Astrocyte of the cerebellum (primary cell): ENCODE measurements around the gene CRABP2.

Source experiments
- DNase-seq: peaks from one replicate; pipeline ENCODE4 v3.0.0-alpha.2; 2011; ENCODE audit warnings: low read depth
- H3K4me3 ChIP-seq: 2 replicates; pipeline ENCODE4 v1.5.1; 2011; ENCODE audit warnings: mild to moderate bottlenecking, low read depth, low read length, moderate library complexity
- in situ Hi-C: cut with HindIII; loops from 2 replicates; pipeline ENCODE4 v1.10.0; 2017; ENCODE audit warnings: low sequenced_read_pairs
- TF ChIP-seq, protein P1 (sequence below): IDR thresholded peaks from 2 replicates; pipeline ENCODE4 v1.5.1; 2012; ENCODE audit warnings: low read length, low read depth, moderate library complexity, mild to moderate bottlenecking; ENCODE audit errors: missing control alignments

Gene CRABP2

DNA sequence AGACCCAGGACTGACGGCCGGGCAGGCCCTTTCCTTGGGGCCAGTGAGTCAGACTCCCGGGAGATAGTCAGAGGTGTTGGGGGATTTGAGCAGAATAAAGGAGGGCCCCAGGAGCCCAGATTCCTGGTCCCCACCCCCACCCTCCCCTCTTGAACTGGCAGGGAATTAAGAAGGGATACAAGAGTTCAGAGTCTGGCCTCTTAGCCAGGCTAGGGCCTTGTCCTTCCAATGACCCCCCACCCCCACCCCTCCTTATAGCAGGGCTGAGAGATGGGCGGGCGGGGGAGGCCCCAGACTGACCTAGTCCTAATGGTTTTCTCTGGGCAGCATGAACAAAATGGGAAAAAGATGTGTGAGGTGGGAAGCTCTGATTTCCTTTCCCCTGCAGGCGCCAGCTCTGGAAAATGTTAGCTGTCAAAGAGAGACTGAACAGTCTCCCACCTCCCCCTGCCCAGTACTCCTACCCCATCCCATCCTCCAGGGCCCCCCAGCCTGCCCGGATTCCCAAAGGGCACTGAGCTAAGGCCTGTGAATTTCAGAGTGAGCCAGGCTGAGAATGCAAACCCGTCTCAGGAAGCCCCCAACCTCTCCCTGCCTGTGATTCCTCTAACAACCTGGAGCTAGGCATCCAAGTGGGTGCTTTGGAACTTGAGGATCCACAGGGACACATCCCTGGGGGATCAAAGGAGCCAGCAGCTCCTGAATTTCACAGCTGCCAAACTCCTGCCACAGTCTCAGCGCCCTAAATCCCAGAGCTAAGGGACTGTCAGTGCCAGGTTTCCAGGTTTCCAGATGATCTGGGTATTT is 5.8 kb upstream of the CRABP2 start:
- H3K4me3 ChIP-seq, result no peak overlapping the region
- TF ChIP-seq, protein P1, sequence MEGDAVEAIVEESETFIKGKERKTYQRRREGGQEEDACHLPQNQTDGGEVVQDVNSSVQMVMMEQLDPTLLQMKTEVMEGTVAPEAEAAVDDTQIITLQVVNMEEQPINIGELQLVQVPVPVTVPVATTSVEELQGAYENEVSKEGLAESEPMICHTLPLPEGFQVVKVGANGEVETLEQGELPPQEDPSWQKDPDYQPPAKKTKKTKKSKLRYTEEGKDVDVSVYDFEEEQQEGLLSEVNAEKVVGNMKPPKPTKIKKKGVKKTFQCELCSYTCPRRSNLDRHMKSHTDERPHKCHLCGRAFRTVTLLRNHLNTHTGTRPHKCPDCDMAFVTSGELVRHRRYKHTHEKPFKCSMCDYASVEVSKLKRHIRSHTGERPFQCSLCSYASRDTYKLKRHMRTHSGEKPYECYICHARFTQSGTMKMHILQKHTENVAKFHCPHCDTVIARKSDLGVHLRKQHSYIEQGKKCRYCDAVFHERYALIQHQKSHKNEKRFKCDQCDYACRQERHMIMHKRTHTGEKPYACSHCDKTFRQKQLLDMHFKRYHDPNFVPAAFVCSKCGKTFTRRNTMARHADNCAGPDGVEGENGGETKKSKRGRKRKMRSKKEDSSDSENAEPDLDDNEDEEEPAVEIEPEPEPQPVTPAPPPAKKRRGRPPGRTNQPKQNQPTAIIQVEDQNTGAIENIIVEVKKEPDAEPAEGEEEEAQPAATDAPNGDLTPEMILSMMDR, result no peak
- in situ Hi-C loops, result no loop called here
- DNase-seq, result no peak

DNA sequence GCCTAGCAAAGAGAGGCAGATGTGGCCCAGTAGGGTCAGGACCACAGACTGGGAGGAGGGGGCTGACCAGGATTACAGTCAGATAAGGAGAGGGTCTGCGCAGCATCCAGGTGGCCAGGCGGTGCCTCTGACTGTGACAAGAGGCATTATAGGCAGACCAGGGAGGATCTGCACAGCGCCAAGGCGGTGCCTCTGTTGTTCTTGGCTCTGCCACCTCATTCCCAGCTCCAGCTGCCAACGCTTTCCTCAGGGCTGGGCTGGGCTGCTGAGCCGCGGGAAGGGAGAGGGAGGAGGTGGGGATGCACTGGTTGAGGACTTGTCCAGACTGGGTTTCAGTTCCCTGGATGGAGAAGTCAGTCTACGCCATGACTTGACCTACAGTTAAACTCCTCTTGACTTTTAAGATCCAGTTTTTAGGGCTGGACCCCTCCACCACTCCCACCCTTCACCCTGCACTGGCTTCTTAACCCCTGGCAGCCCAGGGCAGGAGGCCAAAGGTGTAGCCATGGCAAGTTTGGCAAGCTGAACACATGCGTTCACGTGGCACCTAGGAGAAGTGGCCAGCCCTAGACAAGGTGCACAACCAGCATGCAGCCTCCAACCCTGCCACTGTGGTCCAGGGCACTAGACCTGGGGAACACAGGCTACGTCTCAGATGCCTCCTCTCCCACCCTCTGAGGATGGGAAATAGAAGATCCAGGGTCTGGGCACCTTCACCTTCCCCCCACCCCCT is 4.5 kb upstream of the CRABP2 start:
- TF ChIP-seq, protein P1, result no peak
- no peak for DNase-seq
- in situ Hi-C loops, result no loop called here
- no peak overlapping the region for H3K4me3 ChIP-seq

DNA sequence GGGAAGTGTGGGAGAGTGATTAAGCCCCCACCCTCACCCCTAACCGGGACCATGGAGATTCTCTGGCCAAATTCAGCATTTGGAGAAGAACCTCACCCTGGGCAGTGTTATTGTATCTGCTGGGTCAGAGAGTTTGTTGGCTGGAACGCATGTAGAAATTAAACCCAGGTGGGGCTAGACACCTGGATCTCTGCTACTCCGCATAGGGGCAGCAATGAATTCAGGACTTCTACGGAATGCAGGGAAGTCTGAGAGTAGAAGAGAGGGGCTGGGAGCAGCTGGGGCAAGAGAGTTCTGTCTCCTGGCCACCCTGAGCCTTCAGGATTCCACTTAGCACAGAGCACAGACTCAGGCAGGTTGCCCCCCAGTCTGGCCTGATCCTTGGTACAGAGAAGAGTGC is 3.6 kb upstream of the CRABP2 start:
- H3K4me3 ChIP-seq, result no peak overlapping the region
- in situ Hi-C loops, result no loop called here
- TF ChIP-seq, protein P1, result no peak
- no peak for DNase-seq

DNA sequence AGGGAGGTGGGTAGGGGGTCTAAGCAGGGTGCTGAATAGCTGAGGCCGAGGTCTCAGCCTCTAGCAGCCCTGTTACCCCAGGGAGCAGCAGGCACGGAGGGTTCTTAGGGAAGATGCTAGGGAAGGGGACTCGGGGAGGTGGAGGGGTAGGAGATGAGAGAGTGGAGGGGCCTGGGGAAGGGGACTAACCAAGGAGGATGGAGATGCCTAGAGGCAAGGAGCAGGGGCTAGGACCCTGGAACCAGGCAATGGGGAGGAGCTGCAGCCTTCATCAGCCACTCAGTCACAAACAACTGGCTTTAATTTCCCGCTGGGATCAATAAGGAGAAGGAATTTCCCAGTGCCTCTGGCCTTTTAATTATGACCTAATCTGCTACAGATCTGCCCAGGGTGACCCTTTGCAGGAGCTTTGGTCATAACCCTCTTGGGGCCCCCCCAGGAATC is 2.9 kb upstream of the CRABP2 start:
- TF ChIP-seq, protein P1, result no peak
- in situ Hi-C loops, result no loop called here
- H3K4me3 ChIP-seq, result no peak overlapping the region
- DNase-seq, result no peak

DNA sequence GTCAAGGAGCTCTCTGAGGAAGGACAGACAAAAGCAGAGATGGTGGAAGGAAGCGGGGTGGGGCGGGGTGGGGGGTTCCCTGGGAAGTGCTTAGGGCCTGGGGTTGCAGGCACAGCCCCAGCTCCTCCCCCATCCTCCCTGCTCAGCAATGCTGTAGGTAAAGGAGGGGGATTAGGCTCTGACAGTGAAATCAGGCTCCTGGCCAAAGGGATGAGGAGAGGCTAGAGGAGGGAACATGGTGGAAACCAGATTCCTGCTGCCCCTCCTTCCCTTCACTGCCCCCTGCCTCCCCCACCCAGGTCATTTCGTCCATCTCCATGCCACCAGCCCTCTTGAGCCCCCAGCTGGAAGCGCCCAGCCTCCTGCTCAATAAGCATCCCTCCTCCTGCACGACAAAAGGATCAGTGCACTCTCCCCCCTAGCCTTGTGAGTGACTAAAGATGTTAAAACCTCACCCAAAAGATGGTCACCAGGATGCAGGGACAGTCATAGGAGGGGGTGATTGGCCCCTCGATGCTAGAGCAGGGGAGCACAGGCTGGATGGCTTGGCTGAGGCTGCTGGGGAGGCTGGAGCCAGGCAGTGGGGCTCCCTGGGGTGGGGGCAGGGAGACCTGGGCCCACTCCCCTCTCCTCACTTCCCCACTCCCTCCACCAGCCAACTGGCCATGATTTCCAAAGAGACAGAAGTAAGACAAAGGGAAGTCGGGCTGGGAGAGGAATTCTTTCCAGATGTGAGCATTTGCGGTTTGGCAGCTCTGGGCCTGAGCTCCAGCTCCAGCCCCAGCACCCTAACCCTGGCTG is 2.2 kb upstream of the CRABP2 start:
- H3K4me3 ChIP-seq, result no peak overlapping the region
- in situ Hi-C loops, result no loop called here
- no peak for DNase-seq
- TF ChIP-seq, protein P1, result no peak

DNA sequence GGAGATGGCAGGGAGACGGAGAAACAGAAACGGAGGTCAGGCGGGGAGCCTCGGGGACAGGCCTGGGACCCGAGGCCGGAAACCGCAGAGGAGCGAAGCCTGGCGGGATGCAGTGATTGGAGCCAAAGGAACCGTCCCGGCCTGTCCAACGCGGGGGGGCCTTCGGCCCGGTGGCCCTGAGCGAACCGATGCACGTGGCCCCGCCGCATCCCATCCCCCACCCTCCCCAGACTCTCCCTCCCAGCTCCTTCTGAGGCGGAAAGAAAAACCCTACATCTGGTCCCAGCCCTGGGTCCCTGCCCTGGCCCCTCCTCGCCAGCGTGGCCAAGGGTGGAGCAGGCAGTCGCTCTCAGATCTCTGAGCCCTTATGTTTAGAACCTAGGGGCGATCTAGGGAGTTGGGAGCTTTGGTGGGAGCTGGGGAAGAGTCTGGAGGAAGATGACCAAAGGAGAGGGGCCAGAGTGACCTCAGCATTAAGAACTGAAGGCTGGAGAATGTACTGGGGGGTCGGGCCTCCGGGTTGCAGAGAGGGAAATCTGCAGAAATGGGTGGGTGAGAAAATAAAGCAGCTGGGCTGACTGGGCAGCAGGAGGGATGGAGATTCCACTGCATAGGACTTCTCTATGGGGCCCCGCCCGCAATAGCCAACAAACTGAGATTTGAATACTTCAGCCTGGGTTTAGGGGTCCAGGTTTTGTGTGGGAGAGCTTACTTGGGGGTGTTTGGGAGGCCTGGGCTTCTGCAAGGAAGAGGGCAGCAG is 1.5 kb upstream of the CRABP2 start:
- in situ Hi-C loops, result no loop called here
- DNase-seq, result no peak
- TF ChIP-seq, protein P1, result no peak
- H3K4me3 ChIP-seq, result peak overlapping the region; percentile 9
